Measurements from ENCODE around the gene PDGFRB. TPM values are rescaled to one million over a fixed set of nuclear protein-coding genes. Genes with fewer than 3 reads are reported as not detected.

Gene PDGFRB
- total and polyA plus RNA-seq, 10 of the 15 experiments (the other 5 are each of a cell fraction or from before 2014, with no cell fraction given): 0.02 to 3.0 (median 1.0) TPM

DNA sequence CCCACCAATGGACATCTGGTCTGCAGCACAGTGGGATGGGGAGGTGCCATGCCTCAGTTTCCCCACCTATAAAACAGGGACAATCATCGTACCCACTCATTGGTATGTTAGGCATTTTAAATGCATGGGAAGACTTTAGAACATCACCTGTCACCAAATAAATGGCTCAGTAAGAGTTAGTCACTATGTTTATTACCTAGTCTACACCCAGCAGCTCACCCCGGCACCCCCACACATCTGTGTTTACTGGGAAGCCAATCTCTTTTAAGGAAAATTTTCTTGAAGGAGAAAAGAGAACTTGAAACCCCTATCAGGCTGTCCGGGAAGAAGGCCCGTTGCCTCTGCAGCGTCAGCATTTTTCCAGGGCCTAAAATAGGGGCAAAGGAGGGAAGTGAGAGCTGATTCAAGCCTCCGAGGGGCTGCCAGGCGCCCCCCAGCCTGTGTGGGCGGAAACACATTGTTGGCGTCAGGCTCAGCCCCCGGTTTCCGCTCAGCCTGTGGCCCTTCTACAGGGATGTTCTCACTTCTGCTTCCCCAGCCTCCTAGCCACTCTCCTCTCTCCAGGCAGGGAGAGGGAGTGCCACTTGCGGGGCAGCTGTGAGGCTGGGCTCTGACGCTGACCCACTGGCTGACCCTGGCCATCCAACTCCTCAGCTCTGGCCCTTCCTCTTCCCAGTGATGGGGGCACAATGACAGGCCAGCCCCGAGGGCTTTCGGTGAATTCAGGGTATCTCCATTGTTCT lies 73.9 kb downstream of the PDGFRB start (continued):
- peak; percentile 20; the same call in 1 of the 2 replicates for TF ChIP-seq LARP7 (IDR thresholded peaks at IDR 0.05)
- TF ChIP-seq EED (IDR thresholded peaks at IDR 0.05; ENCODE audit: low read depth): peak; percentile 94
- TF ChIP-seq RB1 (IDR thresholded peaks at IDR 0.05; ENCODE audit: borderline replicate concordance): no peak; the same call in 1 of the 2 replicates
- TF ChIP-seq BMI1 (IDR thresholded peaks at IDR 0.05; ENCODE audit: borderline replicate concordance): no peak; the same call in 1 of the 2 replicates
- TF ChIP-seq IRF4 (IDR thresholded peaks at IDR 0.05; ENCODE audit: low read depth, low read length): peak; percentile 83
- TF ChIP-seq PML (IDR thresholded peaks at IDR 0.05; ENCODE audit: low read length): no peak
- TF ChIP-seq, protein P1, sequence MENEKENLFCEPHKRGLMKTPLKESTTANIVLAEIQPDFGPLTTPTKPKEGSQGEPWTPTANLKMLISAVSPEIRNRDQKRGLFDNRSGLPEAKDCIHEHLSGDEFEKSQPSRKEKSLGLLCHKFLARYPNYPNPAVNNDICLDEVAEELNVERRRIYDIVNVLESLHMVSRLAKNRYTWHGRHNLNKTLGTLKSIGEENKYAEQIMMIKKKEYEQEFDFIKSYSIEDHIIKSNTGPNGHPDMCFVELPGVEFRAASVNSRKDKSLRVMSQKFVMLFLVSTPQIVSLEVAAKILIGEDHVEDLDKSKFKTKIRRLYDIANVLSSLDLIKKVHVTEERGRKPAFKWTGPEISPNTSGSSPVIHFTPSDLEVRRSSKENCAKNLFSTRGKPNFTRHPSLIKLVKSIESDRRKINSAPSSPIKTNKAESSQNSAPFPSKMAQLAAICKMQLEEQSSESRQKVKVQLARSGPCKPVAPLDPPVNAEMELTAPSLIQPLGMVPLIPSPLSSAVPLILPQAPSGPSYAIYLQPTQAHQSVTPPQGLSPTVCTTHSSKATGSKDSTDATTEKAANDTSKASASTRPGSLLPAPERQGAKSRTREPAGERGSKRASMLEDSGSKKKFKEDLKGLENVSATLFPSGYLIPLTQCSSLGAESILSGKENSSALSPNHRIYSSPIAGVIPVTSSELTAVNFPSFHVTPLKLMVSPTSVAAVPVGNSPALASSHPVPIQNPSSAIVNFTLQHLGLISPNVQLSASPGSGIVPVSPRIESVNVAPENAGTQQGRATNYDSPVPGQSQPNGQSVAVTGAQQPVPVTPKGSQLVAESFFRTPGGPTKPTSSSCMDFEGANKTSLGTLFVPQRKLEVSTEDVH (IDR thresholded peaks at IDR 0.05; ENCODE audit: low read depth, partially characterized antibody): no peak
- TF ChIP-seq, protein P2, sequence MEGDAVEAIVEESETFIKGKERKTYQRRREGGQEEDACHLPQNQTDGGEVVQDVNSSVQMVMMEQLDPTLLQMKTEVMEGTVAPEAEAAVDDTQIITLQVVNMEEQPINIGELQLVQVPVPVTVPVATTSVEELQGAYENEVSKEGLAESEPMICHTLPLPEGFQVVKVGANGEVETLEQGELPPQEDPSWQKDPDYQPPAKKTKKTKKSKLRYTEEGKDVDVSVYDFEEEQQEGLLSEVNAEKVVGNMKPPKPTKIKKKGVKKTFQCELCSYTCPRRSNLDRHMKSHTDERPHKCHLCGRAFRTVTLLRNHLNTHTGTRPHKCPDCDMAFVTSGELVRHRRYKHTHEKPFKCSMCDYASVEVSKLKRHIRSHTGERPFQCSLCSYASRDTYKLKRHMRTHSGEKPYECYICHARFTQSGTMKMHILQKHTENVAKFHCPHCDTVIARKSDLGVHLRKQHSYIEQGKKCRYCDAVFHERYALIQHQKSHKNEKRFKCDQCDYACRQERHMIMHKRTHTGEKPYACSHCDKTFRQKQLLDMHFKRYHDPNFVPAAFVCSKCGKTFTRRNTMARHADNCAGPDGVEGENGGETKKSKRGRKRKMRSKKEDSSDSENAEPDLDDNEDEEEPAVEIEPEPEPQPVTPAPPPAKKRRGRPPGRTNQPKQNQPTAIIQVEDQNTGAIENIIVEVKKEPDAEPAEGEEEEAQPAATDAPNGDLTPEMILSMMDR (IDR thresholded peaks at IDR 0.05 in 2 of 3, conservative IDR thresholded peaks at IDR 0.05 in 1 of 3; ENCODE audit: control insufficient read depth in 2 of 3, extremely low read depth in 1 of 3, insufficient read depth in 1 of 3, low read depth in 3 of 3, low read length in 3 of 3): no peak
- TF ChIP-seq, protein P3, sequence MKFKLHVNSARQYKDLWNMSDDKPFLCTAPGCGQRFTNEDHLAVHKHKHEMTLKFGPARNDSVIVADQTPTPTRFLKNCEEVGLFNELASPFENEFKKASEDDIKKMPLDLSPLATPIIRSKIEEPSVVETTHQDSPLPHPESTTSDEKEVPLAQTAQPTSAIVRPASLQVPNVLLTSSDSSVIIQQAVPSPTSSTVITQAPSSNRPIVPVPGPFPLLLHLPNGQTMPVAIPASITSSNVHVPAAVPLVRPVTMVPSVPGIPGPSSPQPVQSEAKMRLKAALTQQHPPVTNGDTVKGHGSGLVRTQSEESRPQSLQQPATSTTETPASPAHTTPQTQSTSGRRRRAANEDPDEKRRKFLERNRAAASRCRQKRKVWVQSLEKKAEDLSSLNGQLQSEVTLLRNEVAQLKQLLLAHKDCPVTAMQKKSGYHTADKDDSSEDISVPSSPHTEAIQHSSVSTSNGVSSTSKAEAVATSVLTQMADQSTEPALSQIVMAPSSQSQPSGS (IDR thresholded peaks at IDR 0.05; ENCODE audit: low read length): peak; percentile 44; the same call in 1 of the 2 replicates
- no peak for TF ChIP-seq CHD1 (IDR thresholded peaks at IDR 0.05; ENCODE audit: low read depth, low read length)
- TF ChIP-seq POU2F2 (IDR thresholded peaks at IDR 0.05; ENCODE audit: borderline replicate concordance, low read depth, low read length): 0 out of 3 replicates have a peak, but pooled peaks have one; percentile 38
- TF ChIP-seq, protein P4, sequence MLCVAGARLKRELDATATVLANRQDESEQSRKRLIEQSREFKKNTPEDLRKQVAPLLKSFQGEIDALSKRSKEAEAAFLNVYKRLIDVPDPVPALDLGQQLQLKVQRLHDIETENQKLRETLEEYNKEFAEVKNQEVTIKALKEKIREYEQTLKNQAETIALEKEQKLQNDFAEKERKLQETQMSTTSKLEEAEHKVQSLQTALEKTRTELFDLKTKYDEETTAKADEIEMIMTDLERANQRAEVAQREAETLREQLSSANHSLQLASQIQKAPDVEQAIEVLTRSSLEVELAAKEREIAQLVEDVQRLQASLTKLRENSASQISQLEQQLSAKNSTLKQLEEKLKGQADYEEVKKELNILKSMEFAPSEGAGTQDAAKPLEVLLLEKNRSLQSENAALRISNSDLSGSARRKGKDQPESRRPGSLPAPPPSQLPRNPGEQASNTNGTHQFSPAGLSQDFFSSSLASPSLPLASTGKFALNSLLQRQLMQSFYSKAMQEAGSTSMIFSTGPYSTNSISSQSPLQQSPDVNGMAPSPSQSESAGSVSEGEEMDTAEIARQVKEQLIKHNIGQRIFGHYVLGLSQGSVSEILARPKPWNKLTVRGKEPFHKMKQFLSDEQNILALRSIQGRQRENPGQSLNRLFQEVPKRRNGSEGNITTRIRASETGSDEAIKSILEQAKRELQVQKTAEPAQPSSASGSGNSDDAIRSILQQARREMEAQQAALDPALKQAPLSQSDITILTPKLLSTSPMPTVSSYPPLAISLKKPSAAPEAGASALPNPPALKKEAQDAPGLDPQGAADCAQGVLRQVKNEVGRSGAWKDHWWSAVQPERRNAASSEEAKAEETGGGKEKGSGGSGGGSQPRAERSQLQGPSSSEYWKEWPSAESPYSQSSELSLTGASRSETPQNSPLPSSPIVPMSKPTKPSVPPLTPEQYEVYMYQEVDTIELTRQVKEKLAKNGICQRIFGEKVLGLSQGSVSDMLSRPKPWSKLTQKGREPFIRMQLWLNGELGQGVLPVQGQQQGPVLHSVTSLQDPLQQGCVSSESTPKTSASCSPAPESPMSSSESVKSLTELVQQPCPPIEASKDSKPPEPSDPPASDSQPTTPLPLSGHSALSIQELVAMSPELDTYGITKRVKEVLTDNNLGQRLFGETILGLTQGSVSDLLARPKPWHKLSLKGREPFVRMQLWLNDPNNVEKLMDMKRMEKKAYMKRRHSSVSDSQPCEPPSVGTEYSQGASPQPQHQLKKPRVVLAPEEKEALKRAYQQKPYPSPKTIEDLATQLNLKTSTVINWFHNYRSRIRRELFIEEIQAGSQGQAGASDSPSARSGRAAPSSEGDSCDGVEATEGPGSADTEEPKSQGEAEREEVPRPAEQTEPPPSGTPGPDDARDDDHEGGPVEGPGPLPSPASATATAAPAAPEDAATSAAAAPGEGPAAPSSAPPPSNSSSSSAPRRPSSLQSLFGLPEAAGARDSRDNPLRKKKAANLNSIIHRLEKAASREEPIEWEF (IDR thresholded peaks at IDR 0.05; ENCODE audit: insufficient replicate concordance, low read depth, low read length): no peak
- TF ChIP-seq, protein P5, sequence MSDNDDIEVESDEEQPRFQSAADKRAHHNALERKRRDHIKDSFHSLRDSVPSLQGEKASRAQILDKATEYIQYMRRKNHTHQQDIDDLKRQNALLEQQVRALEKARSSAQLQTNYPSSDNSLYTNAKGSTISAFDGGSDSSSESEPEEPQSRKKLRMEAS (IDR thresholded peaks at IDR 0.05; ENCODE audit: low read depth, low read length): no peak
- no peak for TF ChIP-seq POLR2AphosphoS2 (IDR thresholded peaks at IDR 0.05; ENCODE audit: low read depth, low read length)
- no peak for TF ChIP-seq ZSCAN29 (IDR thresholded peaks at IDR 0.05)
- no peak for TF ChIP-seq ZBED1 (IDR thresholded peaks at IDR 0.05; ENCODE audit: borderline replicate concordance)
- peak; percentile 63 for TF ChIP-seq RUNX3 (IDR thresholded peaks at IDR 0.05; ENCODE audit: low read length)
- no peak for TF ChIP-seq SIX5 (IDR thresholded peaks at IDR 0.05; ENCODE audit: low read depth, low read length, severe bottlenecking)
